HuH-7 (cell line): Measurements from ENCODE around the gene CASP4.
A peak's percentile ranks its signal among the peaks of the same experiment; 100 is the strongest.
"Not testable (repeated sequence)": the region's sequence is repeated elsewhere in the genome, so short reads cannot be mapped to it uniquely, and the experiment has no call there.

ENCODE experiments used
- DNase-seq: peaks from one replicate; pipeline ENCODE4 v3.0.0; 2011; ENCODE audit warnings: low spot score

The CASP4 gene

GRCh38 chr11:104968355-104968855, at the start of gene CASP4:
Gene CASP4, minus strand, starts transcription at chr11:104968574. Its CDS starts 49 bp downstream, at chr11:104968525.
- peak; percentile 5 for DNase-seq

- DNase-seq: no peak
Measured at GRCh38 chr11:105007463-105007862, 39.1 kb upstream of the CASP4 start.

GRCh38 chr11:105005451-105005845, 37.1 kb upstream of the CASP4 start:
- DNase-seq: no peak

- no peak for DNase-seq
Measured at GRCh38 chr11:105004021-105004420, 35.6 kb upstream of the CASP4 start.

GRCh38 chr11:105003151-105003550, 34.8 kb upstream of the CASP4 start:
- no peak for DNase-seq

GRCh38 chr11:105000797-105001196, 32.4 kb upstream of the CASP4 start:
- DNase-seq: no peak

GRCh38 chr11:105000167-105000566, 31.8 kb upstream of the CASP4 start:
- DNase-seq: no peak

- DNase-seq: no peak
Measured at GRCh38 chr11:104999721-105000120, 31.3 kb upstream of the CASP4 start.

- DNase-seq: no peak
Measured at GRCh38 chr11:104997288-104997687, 28.9 kb upstream of the CASP4 start.

- no peak for DNase-seq
Measured at GRCh38 chr11:104995001-104995408, 26.6 kb upstream of the CASP4 start.

- no peak for DNase-seq
Measured at GRCh38 chr11:104992781-104993180, 24.4 kb upstream of the CASP4 start.

GRCh38 chr11:104991994-104992393, 23.6 kb upstream of the CASP4 start:
- DNase-seq: no peak

- DNase-seq: no peak
Measured at GRCh38 chr11:104984808-104985207, 16.4 kb upstream of the CASP4 start.

GRCh38 chr11:104979839-104980238, 11.5 kb upstream of the CASP4 start:
- no peak for DNase-seq

- DNase-seq: no peak
Measured at GRCh38 chr11:104973616-104974015, 5.2 kb upstream of the CASP4 start.

- not testable (repeated sequence) for DNase-seq
Measured at GRCh38 chr11:104972924-104973323, 4.5 kb upstream of the CASP4 start.

- DNase-seq: no peak
Measured at GRCh38 chr11:104970756-104971155, 2.4 kb upstream of the CASP4 start.

GRCh38 chr11:104968856-104969776, 742 bp upstream of the CASP4 start:
- DNase-seq: peak; percentile 15

- no peak for DNase-seq
Measured at GRCh38 chr11:104967534-104968354, 630 bp downstream of the CASP4 start.

- DNase-seq: no peak
Measured at GRCh38 chr11:104965735-104966134, 2.6 kb downstream of the CASP4 start.

GRCh38 chr11:104964247-104964646, 4.1 kb downstream of the CASP4 start:
- no peak for DNase-seq

- no peak for DNase-seq
Measured at GRCh38 chr11:104962852-104963251, 5.5 kb downstream of the CASP4 start.

GRCh38 chr11:104957280-104957679, 11.1 kb downstream of the CASP4 start:
- no peak for DNase-seq
